Measurements from ENCODE around the gene RBBP6. TPM values are rescaled to one million over a fixed set of nuclear protein-coding genes. Genes with fewer than 3 reads are reported as not detected.

RBBP6 gene
- total RNA-seq, 2 donors from 2014 or later, result 83.2 to 92.7 TPM

- no peak for DNase-seq (ENCODE audit: low spot score)
- intact Hi-C loops (cut with DNase I), result no loop called here
- no peak overlapping the region for H3K4me3 ChIP-seq
Measured at GRCh38 chr16:24522751-24523150, 16.6 kb upstream of the RBBP6 start.

GRCh38 chr16:24523569-24523968 is 15.8 kb upstream of the RBBP6 start:
- Histone ChIP-seq H3K27me3 (replicated peaks; ENCODE audit: insufficient read depth) (no peaks in the 10 kb centered on the region), H3K9me3 (no peaks in the 10 kb centered on the region), H3K4me3 (no peak overlapping the region), H3K36me3 (no peaks in the 10 kb centered on the region), H3K27ac (no peak overlapping the region), H3K4me1 (replicated peaks) (no peaks in the 10 kb centered on the region)
- no peak for DNase-seq (ENCODE audit: low spot score)
- 56% methylated on average over 8 of the region's 8 CpGs for WGBS
- intact Hi-C loops (cut with DNase I), result no loop called here
- TF ChIP-seq POLR2AphosphoS5 (IDR thresholded peaks at IDR 0.05) (no peak), POLR2A (IDR thresholded peaks at IDR 0.05) (no peak), CTCF (IDR thresholded peaks at IDR 0.05) (no peak)

More at GRCh38 chr16:24522751-24523150, 16.6 kb upstream of the RBBP6 start:
- TF ChIP-seq POLR2AphosphoS5 (IDR thresholded peaks at IDR 0.05) (no peak), CTCF (IDR thresholded peaks at IDR 0.05) (no peak), POLR2A (IDR thresholded peaks at IDR 0.05) (no peak)
- Histone ChIP-seq H3K4me1 (replicated peaks) (no peaks in the 10 kb centered on the region), H3K9me3 (no peaks in the 10 kb centered on the region), H3K27ac (no peak overlapping the region), H3K27me3 (replicated peaks; ENCODE audit: insufficient read depth) (no peaks in the 10 kb centered on the region), H3K36me3 (no peaks in the 10 kb centered on the region)
- 90% methylated on average over 13 of the region's 13 CpGs for WGBS

GRCh38 chr16:24524855-24525677 is 14.3 kb upstream of the RBBP6 start:
- intact Hi-C loops (cut with DNase I), result no loop called here
- H3K4me1 ChIP-seq (replicated peaks), result no peaks in the 10 kb centered on the region
- no peak for DNase-seq (ENCODE audit: low spot score)
- no peak overlapping the region for H3K27ac ChIP-seq
- no peak overlapping the region for H3K4me3 ChIP-seq
- no peaks in the 10 kb centered on the region for H3K36me3 ChIP-seq
- WGBS, result 63% methylated on average over 4 of the region's 4 CpGs
- H3K27me3 ChIP-seq (replicated peaks; ENCODE audit: insufficient read depth), result no peaks in the 10 kb centered on the region
- no peaks in the 10 kb centered on the region for H3K9me3 ChIP-seq
- TF ChIP-seq POLR2A (IDR thresholded peaks at IDR 0.05), result no peak
- no peak for TF ChIP-seq POLR2AphosphoS5 (IDR thresholded peaks at IDR 0.05)
- TF ChIP-seq CTCF (IDR thresholded peaks at IDR 0.05), result no peak

GRCh38 chr16:24525970-24526559 is 13.3 kb upstream of the RBBP6 start:
- DNase-seq (ENCODE audit: low spot score), result peak; percentile 77
- Histone ChIP-seq H3K4me3 (no peak overlapping the region), H3K27me3 (replicated peaks; ENCODE audit: insufficient read depth) (no peaks in the 10 kb centered on the region), H3K4me1 (replicated peaks) (no peaks in the 10 kb centered on the region), H3K36me3 (no peaks in the 10 kb centered on the region), H3K9me3 (no peaks in the 10 kb centered on the region), H3K27ac (no peak overlapping the region)
- 24% methylated on average over 7 of the region's 7 CpGs for WGBS
- intact Hi-C loops (cut with DNase I), result no loop called here
- no peak for TF ChIP-seq CTCF (IDR thresholded peaks at IDR 0.05)
- TF ChIP-seq POLR2A (IDR thresholded peaks at IDR 0.05), result no peak
- peak; percentile 88 for TF ChIP-seq POLR2AphosphoS5 (IDR thresholded peaks at IDR 0.05)

Measured in prostate gland (tissue), 2 donors.